Glutamatergic neuron (in vitro differentiated cells): ENCODE measurements around the gene ARHGAP23. TPM values are rescaled to one million over a fixed set of nuclear protein-coding genes. Genes with fewer than 3 reads are reported as not detected.

Experiments used
- DNase-seq: peaks from one replicate; pipeline ENCODE4 v3.0.0; 2022
- H3K27ac Mint-ChIP-seq: one replicate; pipeline ENCODE4 v1.8.0; 2020; ENCODE audit warnings: mild to moderate bottlenecking, mixed read lengths, inconsistent platforms; ENCODE audit not compliant: unreplicated experiment
- H3K27me3 Mint-ChIP-seq: one replicate; pipeline ENCODE4 v1.8.0; 2020; ENCODE audit warnings: mild to moderate bottlenecking, moderate library complexity, mixed read lengths, inconsistent platforms; ENCODE audit not compliant: unreplicated experiment
- H3K36me3 Mint-ChIP-seq: one replicate; pipeline ENCODE4 v1.8.0; 2020; ENCODE audit warnings: mild to moderate bottlenecking, mixed read lengths, inconsistent platforms; ENCODE audit not compliant: unreplicated experiment
- H3K4me1 Mint-ChIP-seq: one replicate; pipeline ENCODE4 v1.8.0; 2020; ENCODE audit warnings: mild to moderate bottlenecking, low read depth, mixed read lengths, inconsistent platforms; ENCODE audit not compliant: unreplicated experiment
- H3K4me3 Mint-ChIP-seq: one replicate; pipeline ENCODE4 v1.8.0; 2020; ENCODE audit warnings: mild to moderate bottlenecking, mixed read lengths, inconsistent platforms; ENCODE audit not compliant: unreplicated experiment
- H3K9me3 Mint-ChIP-seq: one replicate; pipeline ENCODE4 v1.8.0; 2020; ENCODE audit warnings: mild to moderate bottlenecking, moderate library complexity, mixed read lengths, inconsistent platforms; ENCODE audit not compliant: unreplicated experiment
- CTCF ChIP-seq: fragments of 200-600 bp; sonication (generic); IDR thresholded peaks from one replicate; pipeline ENCODE4 v1.5.0; 2021; ENCODE audit not compliant: partially characterized antibody, unreplicated experiment
- total RNA-seq: library from RNA; stranded (reverse); fragmentation: NEBNext Ultra II Directional; extraction: Animal tissue kit (Norgen Biotek cat#: 25700); gene quantifications from one replicate; pipeline ENCODE4 v1.2.1, GENCODE V29; 2021; ENCODE audit not compliant: unreplicated experiment

The ARHGAP23 gene
- total RNA-seq, 1 donor from 2014 or later, result 23.6 TPM

GRCh38 chr17:38551121-38551520 is 122.9 kb downstream of the ARHGAP23 start:
- H3K27me3 Mint-ChIP-seq, result peaks cover 10% of the 10 kb centered on the region
- H3K4me1 Mint-ChIP-seq, result no peaks in the 10 kb centered on the region
- no peak overlapping the region for H3K4me3 Mint-ChIP-seq
- H3K27ac Mint-ChIP-seq, result no peak overlapping the region
- peaks cover 5% of the 10 kb centered on the region for H3K36me3 Mint-ChIP-seq
- no peak for DNase-seq
- TF ChIP-seq CTCF, result no peak
- peaks cover 3% of the 10 kb centered on the region for H3K9me3 Mint-ChIP-seq

GRCh38 chr17:38552343-38552742 is 124.1 kb downstream of the ARHGAP23 start:
- no peak for DNase-seq
- no peak for TF ChIP-seq CTCF
- H3K27ac Mint-ChIP-seq, result no peak overlapping the region
- H3K4me1 Mint-ChIP-seq, result no peaks in the 10 kb centered on the region
- H3K4me3 Mint-ChIP-seq, result no peak overlapping the region
- peaks cover 5% of the 10 kb centered on the region for H3K36me3 Mint-ChIP-seq
- H3K27me3 Mint-ChIP-seq, result peaks cover 12% of the 10 kb centered on the region
- peaks cover 1% of the 10 kb centered on the region for H3K9me3 Mint-ChIP-seq

GRCh38 chr17:38554430-38555350 is 126.4 kb downstream of the ARHGAP23 start:
- Mint-ChIP-seq H3K4me3 (no peak overlapping the region), H3K4me1 (peaks cover 8% of the 10 kb centered on the region), H3K36me3 (peaks cover 5% of the 10 kb centered on the region), H3K27me3 (peaks cover 22% of the 10 kb centered on the region), H3K27ac (no peak overlapping the region), H3K9me3 (peaks cover 7% of the 10 kb centered on the region)
- TF ChIP-seq CTCF, result no peak
- DNase-seq, result no peak

- H3K27ac Mint-ChIP-seq, result peak overlapping the region; percentile 34
- peaks cover 7% of the 10 kb centered on the region for H3K9me3 Mint-ChIP-seq
- H3K36me3 Mint-ChIP-seq, result peaks cover 4% of the 10 kb centered on the region
- TF ChIP-seq CTCF, result no peak
- DNase-seq, result no peak
- H3K4me3 Mint-ChIP-seq, result no peak overlapping the region
- peaks cover 8% of the 10 kb centered on the region for H3K4me1 Mint-ChIP-seq
- H3K27me3 Mint-ChIP-seq, result peaks cover 26% of the 10 kb centered on the region
These were observed 128.0 kb downstream of the ARHGAP23 start for GRCh38 chr17:38556239-38556638.

GRCh38 chr17:38557396-38557795 is 129.1 kb downstream of the ARHGAP23 start:
- no peak overlapping the region for H3K27ac Mint-ChIP-seq
- no peak for TF ChIP-seq CTCF
- H3K9me3 Mint-ChIP-seq, result peaks cover 7% of the 10 kb centered on the region
- H3K27me3 Mint-ChIP-seq, result peaks cover 28% of the 10 kb centered on the region
- peak overlapping the region; percentile 63 for H3K4me3 Mint-ChIP-seq
- no peak for DNase-seq
- no peaks in the 10 kb centered on the region for H3K36me3 Mint-ChIP-seq
- H3K4me1 Mint-ChIP-seq, result peaks cover 8% of the 10 kb centered on the region
